Measurements from ENCODE around the gene TAOK1. TPM values are rescaled to one million over a fixed set of nuclear protein-coding genes. Genes with fewer than 3 reads are reported as not detected.

Gene TAOK1
- total RNA-seq, 2 donors from 2014 or later = 47.2 to 59.1 TPM

DNA sequence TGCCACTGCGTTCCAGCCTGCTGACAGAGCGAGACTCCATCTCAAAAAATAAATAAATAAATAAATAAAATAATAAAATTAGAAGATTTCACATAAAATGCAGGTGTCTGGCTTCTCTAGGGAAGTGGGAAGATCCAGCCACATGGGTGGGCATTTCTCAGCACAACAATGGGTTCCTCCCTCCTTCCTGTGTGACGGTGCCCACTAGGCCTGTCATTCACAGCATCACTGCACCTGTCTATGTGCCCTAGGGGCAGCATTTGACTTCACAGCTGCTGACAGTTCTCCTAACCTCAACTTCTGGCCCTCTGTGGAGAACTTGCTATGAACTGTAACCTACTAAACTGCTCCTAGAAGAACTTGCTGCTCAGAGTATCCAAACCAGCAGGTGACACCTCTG, 173.7 kb downstream of the TAOK1 start:
- no peak for ATAC-seq
- intact Hi-C loops (cut with DNase I) = no loop called here
- DNase-seq = no peak

DNA sequence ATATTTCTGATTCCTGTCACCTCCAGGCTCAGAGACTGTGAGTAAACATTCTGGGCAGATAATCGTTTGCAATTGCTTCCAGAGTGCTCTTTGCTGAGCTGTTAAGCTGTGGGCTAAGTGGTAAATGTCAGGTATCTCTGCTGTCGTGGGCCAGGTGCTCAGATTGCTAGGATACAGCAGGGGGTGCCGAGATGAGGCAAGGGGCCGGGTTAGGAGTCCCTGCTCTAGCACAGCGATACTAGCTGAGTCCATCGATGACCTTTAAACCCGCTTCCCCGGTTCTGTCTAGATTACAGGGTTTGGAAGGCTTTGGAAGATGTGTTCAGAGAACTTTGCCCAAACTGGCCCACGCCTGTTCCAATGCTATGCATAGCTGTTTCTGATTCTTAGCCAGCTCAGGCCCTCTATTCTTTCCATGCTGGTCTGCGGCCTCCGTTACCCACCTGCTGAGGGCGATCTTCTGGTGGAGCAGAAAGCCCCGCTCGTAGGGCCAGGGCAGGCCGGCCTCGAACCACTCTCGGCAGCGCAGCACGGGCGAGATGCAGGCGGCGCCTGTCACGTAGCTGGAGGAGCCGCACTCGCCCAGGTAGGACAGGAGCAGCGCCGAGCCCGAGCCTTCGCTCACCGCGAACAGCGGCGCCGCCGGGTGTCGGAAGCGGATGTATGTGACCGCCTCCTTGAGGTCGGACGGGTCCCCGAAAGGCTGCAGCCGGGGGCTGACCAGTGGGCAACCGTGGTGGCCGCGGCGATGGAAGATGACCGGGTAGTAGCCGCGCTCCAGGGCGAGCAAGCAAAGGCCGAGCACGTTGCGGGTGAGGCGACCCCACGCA, 175.7 kb downstream of the TAOK1 start:
- intact Hi-C loops (cut with DNase I) = no loop called here
- ATAC-seq (peak in 1 of 2 donors; percentile 1), DNase-seq (no peak)

DNA sequence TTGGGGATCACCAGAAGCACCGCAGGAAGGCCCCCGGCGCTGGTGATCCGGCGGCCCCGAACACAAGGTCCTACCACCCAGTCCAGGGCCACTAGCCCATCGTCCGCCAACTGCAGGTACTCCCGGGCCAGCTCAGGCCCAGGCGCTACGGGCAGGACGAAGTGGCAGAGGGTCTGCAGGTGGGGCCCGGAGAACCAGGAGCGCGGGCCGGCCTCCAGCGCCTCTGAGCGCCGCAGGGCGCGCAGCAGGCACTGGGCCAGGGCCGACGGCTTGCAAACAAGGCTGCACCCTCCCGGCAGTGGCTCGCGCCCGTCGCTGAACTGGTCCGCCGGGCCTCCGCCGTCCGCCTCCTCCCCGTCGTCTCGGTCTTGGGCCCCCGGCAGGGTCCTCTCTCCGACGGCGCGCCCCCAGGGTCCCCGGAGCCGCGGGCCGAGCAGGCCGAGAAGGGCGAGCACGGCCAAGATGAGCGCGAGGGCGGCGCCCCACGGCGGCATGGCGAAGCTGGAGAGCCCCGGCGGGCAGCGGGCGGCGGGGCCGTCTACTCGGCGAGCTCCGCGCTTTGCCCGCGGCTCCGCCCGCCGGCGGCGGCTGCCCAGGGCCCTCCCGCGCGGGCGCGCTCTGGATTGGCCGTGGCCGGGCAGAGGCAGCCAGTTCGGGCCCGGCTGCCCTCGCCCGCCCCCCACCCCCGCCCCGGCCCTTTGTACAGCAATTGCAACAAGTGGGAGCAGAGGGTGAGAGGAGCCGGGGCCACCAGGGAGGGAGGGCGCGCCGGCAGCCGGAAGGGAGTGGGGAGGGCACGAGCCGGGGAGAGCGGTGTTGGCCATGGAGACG, 176.5 kb downstream of the TAOK1 start, which contains the start of gene ABHD15:
Gene ABHD15, minus strand, starts transcription at position 565 of the 831 bp plus-strand sequence. Its CDS starts 71 bp downstream, at position 494.
- ATAC-seq (peak; percentile 56 to 69), DNase-seq (peak; percentile 77)
- intact Hi-C loops (cut with DNase I) = no loop called here

DNA sequence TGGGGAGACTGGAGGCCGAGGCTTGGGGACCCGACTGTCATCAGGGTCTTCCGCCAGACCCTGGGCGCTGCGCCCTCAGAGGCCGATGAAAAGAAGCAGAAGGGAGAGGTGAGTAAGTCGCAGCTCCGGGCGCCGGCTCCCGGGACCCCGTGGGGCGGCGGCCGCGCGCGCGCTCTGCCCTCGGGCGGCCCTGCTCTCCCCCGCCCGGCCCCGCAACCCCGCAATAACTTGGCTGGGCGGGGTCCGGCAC, 177.1 kb downstream of the TAOK1 start:
- ATAC-seq (peak; percentile 3 to 12), DNase-seq (no peak)
- intact Hi-C loops (cut with DNase I) = no loop called here

DNA sequence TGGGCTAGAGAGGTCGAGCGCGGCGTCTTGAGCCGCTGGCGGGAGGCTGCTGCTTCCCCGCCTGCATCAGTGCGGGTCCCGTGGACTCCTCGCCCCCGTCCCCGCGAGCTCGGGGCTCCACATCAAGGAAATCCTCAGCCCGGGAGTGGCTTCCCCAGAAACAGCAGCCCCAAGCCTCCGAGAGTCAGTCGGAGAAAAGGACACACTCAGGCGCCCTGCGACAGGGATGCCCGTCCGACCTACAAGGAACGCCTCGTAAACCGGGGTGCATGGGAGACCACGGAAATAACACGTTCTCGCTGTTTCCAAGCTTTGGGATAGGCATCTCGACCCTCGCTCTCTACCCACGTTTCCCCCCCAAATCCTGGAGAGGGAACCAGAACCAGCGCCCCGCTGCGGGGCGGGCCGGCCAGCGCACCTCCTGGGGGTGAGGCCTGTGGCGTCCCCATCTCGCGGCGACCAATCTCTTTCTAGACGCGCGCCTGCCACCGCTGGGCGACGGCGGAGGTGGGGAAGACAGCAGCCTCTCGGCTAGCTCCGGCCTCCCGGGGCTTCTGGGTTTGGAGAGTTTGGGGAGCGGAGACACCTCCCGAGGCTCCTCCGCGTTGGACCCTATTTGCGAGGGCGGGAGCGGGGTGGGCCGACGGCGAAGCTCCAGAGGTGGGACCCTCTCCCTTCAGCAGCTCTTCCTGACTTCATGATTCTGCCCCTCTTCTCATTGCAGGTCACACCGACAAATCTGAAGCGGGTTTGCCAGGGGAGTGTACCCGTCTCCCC, 177.6 kb downstream of the TAOK1 start:
- ATAC-seq (peak; percentile 37 to 45), DNase-seq (peak; percentile 75)
- intact Hi-C loops (cut with DNase I) = no loop called here

DNA sequence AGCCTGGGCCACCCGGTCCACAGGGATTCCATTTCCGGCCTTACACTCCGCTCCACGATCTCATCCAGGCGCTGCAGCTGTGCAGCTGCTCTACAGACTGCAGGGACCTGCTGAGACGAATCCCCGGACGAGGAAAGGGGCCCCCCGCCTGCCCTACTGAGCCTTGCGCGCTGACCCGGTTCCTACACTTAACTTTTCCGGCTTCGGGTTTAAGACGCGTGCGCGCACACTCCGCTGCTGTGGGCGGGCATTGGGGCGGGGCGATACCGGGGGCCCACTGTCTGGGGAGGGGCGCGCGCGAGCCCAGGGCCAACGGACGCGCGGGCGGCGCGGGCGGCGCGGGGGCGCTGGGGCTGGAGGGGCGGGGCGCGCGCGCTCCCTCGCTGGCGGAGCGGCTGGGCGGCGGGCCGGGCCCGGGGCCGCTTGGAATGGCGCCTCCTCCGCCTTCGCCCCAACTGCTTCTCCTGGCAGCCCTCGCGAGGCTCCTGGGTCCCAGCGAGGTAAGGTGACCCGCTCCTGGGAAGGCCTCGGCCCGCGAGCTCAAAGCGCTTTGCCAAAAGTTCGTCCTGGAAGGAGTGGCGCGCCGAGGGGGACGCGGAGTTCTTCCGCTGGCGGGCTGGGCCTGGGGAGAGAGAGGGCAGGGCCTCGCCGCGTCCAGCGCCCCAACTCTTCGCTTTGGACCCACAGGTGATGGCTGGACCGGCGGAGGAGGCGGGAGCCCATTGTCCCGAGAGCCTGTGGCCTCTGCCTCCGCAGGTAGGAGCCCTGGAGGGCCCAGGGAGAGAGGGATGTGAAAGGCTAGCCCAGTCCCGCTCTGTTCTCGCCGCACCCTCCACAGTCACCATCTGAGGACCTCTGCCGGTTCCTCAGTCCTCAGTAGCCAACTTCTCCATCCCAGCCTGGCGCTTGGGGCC, 178.4 kb downstream of the TAOK1 start, which contains the start of gene TP53I13:
Gene TP53I13, plus strand, starts transcription at position 371 of the 914 bp plus-strand sequence. Its CDS starts 58 bp downstream, at position 429.
- peak; percentile 63 to 76 for ATAC-seq
- intact Hi-C loops (cut with DNase I) = no loop called here
- DNase-seq = peak; percentile 91

DNA sequence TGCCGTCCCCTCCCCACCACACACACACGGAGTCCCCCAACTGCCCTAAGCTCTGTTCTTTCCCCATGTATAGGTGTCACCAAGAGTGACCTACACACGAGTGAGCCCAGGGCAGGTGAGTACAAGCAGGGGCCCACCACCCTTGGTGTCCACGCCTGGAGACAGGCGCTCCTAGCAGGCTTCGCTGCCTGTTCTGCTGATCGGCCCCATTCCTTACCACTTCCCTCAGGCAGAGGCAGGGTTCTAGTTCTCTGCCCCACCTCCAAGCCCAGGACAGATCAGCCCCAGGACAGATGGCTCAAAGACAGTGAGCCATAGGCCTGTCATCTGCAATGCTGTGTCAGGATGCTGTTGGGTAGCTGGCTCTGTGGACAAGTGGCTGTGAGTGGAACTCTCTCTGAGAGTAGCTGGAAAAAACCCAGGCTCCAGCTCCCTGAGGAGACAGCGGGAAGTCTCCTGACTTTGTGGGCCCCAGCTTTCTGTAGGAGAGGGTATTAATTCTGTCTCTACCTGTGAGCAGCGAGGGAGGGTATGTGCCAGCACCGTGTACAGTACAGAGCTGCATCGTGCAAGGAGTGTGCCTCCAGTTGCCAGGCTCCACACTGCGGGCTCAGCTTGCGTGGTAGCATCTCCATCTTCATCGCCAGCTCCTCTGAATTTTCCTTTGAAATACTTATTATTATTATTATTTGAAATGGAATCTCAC, 179.2 kb downstream of the TAOK1 start:
- ATAC-seq (no peak), DNase-seq (no peak)
- intact Hi-C loops (cut with DNase I) = no loop called here

DNA sequence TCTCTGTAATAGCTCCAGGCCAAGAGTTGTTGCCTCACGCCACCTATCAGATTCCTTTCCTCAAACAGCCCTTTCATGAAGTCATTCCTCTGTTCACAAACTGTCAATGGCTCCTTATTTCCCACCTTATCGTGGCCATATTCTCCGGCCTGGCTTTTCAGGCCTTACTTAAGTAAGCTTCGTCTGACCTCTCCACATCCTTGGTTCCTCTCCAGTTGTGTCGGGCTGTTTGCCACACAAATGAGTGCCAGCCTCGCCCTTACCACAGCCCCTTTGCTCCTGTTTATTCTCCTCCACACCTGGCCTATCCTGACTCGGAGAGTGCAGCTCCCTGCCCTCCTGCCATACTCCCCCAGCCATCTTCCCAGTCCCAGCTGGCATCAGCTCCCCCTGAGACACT, 180.4 kb downstream of the TAOK1 start:
- DNase-seq (no peak), ATAC-seq (no peak)

DNA sequence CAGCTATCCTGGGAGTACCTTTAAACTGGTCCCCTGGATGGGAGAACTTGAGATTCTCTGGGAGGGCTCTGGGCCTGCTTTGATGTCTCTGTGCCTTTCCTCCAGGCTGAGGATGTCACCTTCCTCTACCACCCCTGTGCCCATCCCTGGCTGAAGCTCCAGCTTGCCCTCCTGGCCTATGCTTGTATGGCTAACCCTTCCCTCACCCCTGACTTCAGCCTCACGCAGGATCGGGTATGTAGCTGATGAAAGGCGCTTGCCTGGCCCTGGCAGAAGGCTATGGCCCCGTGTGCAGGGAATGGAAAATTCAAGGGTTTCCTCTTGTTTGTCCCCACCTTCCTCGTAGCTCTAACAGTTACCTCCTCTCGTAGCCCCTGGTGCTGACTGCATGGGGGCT, 181.3 kb downstream of the TAOK1 start:
- no peak for ATAC-seq
- intact Hi-C loops (cut with DNase I) = loop anchor here in 1 of 2 donors (10.0 kb wide), 1 partner anchor 363 kb away; the partner anchor contains the start of gene SSH2
- DNase-seq = no peak

More for the DNA sequence above, 180.4 kb downstream of the TAOK1 start:
- intact Hi-C loops (cut with DNase I) = loop anchor here in 1 of 2 donors (10.0 kb wide), 1 partner anchor 364 kb away; the partner anchor contains the start of gene SSH2

DNA sequence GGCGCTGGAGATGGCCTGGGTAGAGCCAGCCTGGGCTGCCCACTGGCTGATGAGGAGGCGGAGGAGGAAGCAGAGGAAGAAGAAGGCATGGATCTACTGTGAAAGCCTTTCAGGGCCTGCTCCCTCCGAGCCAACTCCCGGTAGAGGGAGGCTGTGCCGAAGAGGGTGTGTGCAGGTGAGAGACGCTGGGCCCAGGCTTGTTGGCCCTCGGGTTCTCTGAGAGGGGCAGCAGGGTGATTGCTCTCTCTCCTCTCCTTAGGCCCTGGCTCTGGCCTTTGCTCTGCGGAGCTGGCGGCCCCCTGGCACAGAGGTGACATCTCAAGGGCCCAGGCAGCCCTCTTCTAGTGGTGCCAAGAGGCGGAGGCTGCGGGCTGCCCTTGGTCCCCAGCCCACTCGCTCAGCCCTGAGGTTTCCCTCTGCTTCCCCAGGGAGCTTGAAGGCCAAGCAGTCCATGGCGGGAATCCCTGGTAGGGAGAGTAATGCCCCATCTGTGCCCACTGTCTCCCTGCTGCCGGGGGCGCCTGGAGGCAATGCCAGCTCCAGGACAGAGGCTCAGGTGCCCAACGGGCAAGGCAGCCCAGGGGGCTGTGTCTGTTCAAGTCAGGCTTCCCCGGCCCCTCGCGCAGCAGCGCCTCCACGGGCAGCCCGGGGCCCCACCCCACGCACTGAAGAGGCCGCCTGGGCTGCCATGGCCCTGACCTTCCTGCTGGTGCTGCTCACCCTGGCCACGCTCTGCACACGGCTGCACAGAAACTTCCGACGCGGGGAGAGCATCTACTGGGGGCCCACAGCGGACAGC, 181.9 kb downstream of the TAOK1 start:
- DNase-seq (no peak), ATAC-seq (peak; percentile 10 to 18)
- intact Hi-C loops (cut with DNase I) = loop anchor here in 1 of 2 donors (10.0 kb wide), 1 partner anchor 363 kb away; the partner anchor contains the start of gene SSH2

DNA sequence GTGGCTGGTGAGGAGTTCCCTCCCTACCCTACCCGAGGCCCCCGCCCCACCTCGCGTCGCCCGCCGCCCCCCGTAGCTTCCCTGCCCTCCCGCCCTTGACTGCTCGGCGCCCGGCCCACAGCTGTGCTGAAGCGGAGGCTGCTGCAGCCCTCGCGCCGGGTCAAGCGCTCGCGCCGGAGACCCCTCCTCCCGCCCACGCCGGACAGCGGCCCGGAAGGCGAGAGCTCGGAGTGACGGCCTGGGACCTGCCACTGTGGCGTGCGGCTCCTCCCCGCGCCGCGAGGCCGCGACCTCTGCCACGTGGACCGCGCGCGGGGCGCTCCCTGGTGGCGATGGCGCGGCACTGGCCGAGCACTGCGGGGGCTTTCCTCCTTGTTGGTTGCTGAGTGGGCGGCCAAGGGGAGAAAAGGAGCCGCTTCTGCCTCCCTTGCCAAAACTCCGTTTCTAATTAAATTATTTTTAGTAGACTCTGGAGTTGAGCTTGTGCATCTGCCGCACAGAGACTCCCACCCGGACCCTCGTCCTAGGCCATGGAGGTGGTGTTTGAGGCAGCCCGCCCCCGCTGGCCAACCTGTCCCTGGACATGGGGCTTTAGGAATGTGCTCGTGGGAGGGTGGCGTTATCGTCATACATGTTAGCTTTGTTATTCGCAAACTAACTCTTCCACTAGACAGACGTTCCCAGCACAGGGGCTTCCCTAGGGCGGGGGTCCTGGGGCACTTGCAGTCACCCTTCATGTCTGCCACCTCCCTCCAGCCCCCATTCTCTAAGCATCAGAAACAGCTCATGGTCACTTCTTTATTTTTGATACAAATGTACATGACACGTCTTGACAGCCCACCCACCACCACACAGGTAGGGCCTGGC, 182.8 kb downstream of the TAOK1 start:
- DNase-seq = peak; percentile 81
- intact Hi-C loops (cut with DNase I) = loop anchor here in 1 of 2 donors (10.0 kb wide), 1 partner anchor 362 kb away; the partner anchor contains the start of gene SSH2
- ATAC-seq = peak; percentile 57 to 60

DNA sequence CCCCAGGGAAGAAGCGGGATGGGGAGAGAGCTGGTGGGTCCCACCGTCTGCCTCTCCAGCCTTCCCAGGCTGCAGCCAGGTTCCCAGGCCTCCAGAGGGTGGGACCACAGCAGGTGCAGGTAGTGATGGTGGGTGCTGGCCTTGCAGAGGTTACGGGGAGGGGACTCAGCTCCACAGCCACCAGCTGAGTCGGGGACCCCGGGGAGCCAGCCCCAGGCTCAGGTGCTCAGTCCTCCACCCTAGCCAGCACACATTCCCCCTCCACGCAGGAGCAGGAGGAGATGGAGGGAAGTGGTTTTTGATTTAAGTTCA, 183.4 kb downstream of the TAOK1 start:
- DNase-seq = no peak

DNA sequence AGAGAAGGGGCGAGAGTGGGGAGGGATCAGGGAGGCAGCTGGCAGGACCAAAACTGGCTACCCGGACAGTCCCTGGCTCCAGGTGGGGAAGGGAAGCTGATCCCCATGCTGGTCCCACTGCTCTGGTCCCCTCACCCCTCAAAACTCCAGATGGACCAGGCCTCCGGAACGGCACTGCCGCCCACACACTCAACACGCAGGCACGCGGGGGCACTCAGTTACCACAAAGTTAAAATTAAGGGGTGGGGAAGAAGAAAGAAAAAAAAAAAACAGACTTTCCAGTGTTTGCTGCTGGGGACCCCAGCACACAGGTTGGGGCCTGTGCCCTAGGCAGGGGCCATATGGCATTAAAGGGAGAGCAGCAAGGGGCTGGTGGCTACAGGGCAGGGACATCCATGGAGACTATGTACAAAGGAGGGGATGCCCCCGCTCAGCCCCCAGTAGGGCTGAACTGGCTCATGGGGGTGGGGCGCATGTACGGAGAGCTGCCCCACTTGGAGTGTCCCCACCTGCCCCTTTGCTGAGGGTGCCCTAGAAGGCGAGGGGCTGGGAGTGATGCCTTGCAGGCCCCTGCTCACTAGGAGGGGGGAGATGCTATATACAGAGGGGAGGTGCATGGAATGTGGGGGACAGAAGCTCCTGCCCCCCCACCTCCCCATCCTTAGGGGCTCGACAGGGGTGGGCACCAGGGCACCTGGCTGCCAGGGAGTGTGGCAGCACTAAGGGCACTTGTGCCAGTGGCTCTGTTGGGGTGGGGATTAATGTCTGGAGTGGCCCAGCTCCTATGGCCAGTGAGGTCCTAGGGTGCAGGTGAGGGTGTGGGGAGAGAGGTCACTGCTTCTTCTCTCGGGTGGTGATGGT, 183.9 kb downstream of the TAOK1 start:
- intact Hi-C loops (cut with DNase I) = loop anchor here in 1 of 2 donors (10.0 kb wide), 1 partner anchor 361 kb away; the partner anchor contains the start of gene SSH2
- no peak for DNase-seq
- ATAC-seq = no peak

More for the DNA sequence above, 183.4 kb downstream of the TAOK1 start:
- ATAC-seq = no peak
- intact Hi-C loops (cut with DNase I) = loop anchor here in 1 of 2 donors (10.0 kb wide), 1 partner anchor 361 kb away; the partner anchor contains the start of gene SSH2

DNA sequence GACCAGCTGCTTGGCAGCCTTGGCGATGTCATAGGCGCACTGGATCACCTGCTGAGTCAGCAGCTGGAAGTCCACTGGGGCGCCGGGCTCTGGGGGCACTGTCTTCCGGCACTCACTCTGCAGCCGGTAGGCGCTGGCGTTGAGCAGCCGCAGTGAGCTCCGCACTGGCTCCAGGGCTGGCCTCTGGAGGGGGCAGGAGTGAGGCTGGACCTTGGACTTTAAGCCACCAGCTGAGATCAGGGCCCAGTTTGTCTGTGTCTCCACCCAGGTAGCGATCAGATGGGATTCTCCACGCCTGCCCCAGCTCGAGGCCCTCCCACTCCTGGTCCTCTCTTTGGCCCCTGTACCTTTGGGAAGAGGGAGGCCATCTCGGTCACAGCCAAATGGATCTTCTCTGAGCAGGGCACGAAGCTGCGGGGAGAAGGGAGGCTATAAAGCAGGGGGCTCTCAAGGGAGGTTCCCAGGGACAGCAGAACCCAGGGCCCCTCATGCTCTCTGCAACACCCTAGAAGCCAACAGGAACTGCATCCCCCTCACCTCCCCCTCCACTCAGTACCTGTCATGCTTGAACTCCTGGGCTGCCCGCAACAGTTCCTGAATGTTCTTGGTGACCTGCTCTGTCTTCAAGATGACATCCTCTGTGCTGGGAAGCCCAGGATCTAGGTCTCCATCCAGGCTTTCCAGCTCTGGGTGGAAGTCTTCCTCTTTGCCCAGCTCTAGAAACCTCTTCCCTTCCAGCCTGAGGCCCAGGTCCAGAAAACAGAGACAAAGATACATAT, 184.8 kb downstream of the TAOK1 start:
- intact Hi-C loops (cut with DNase I) = loop anchor here in 1 of 2 donors (10.0 kb wide), 1 partner anchor 360 kb away; the partner anchor contains the start of gene SSH2
- ATAC-seq (no peak), DNase-seq (no peak)

Data from left cardiac atrium (tissue), 4 donors.